Activated CD4-positive, alpha-beta T cell treated with anti-CD3 and anti-CD28 coated beads, Interleukin-2, amount 10 ng/mL, durations not matched to agents 7 days and 5 days (primary cell): ENCODE results near the gene SLC39A9. TPM values are rescaled to one million over a fixed set of nuclear protein-coding genes. Genes with fewer than 3 reads are reported as not detected.
"Not testable (repeated sequence)": the region's sequence is repeated elsewhere in the genome, so short reads cannot be mapped to it uniquely, and the experiment has no call there.

Experiments used
- CTCF ChIA-PET: fragments of 350-600 bp; sonication (Branson Sonifier 250); formaldehyde crosslinking; loops from one replicate; lab custom pipeline; 2021; ENCODE audit warnings: antibody characterized with exemption; lab: Charles Lee
- POLR2A ChIA-PET: fragments of 350-600 bp; sonication (Branson Sonifier 250); formaldehyde crosslinking; loops from one replicate; lab custom pipeline; 2021; ENCODE audit warnings: antibody characterized with exemption; lab: Charles Lee
- DNase-seq: peaks from one replicate; pipeline ENCODE4 v3.0.0-alpha.2; 2020
- H3K27ac Mint-ChIP-seq: one replicate; pipeline ENCODE4 v1.8.0; 2021; ENCODE audit warnings: mild to moderate bottlenecking, moderate library complexity, mixed read lengths
- H3K27me3 Mint-ChIP-seq: one replicate; pipeline ENCODE4 v1.8.0; 2021; ENCODE audit warnings: mixed read lengths
- H3K36me3 Mint-ChIP-seq: one replicate; pipeline ENCODE4 v1.8.0; 2021; ENCODE audit warnings: low read depth, mixed read lengths
- H3K4me1 Mint-ChIP-seq: one replicate; pipeline ENCODE4 v1.8.0; 2021; ENCODE audit warnings: mixed read lengths
- H3K4me3 Mint-ChIP-seq: one replicate; pipeline ENCODE4 v1.8.0; 2021; ENCODE audit warnings: mild to moderate bottlenecking, moderate library complexity, mixed read lengths
- H3K9me3 Mint-ChIP-seq: one replicate; pipeline ENCODE4 v1.8.0; 2021; ENCODE audit warnings: mixed read lengths
- total RNA-seq, 2 experiments: library from RNA; stranded (reverse); gene quantifications; one replicate each; pipeline ENCODE4 v1.2.3, GENCODE V29; 2021

SLC39A9 gene
- total RNA-seq, 2 experiments from 2014 or later, result 43.7 to 50.4 TPM

DNA sequence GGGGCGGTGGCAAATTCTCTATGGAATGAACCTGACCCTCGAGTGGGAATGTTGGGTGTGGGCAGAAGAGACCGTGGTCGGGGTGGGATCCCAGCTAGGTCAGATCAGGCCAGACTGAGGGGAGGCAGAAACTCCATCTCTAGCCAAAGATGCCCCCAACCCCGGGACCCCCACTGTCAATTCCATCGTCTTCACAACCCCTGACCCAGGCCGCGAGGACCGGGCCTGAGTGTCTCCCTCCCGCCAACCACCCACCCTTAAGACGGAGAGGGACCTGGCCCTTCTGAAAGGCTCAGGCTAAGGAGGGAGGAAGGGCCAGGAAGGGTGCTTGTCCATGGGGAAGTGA is 86.8 kb downstream of the SLC39A9 start:
- Mint-ChIP-seq H3K4me1 (no peaks in the 10 kb centered on the region), H3K9me3 (no peaks in the 10 kb centered on the region), H3K27me3 (peaks cover 52% of the 10 kb centered on the region), H3K27ac (no peak overlapping the region), H3K36me3 (no peaks in the 10 kb centered on the region), H3K4me3 (no peak overlapping the region)
- no peak for DNase-seq
- POLR2A ChIA-PET, result no interaction called here
- CTCF ChIA-PET, result no interaction called here

DNA sequence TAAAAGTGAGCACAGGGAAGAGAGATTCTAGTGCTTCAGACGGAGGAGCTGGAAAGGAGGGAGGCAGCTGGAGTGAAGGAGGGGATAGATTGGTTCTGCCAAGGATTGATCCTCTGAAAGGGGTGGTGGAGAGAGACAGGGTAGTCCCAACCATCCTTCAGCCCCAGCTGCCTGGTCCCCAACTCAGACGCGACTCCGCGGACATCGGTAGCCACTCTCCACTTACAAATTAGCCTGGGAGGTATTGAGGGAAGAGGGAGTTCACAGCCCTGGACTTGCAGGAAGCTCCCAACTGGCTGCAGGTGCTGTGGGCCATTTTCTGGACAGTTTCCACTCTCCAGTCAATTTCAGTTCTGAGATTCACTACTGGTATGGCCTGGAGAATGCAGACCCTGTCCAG is 87.2 kb downstream of the SLC39A9 start:
- CTCF ChIA-PET, result no interaction called here
- Mint-ChIP-seq H3K4me1 (no peaks in the 10 kb centered on the region), H3K27ac (no peak overlapping the region), H3K9me3 (no peaks in the 10 kb centered on the region), H3K4me3 (no peak overlapping the region), H3K27me3 (peaks cover 56% of the 10 kb centered on the region), H3K36me3 (no peaks in the 10 kb centered on the region)
- POLR2A ChIA-PET, result interaction anchor here (0.6 kb wide), 1 partner anchor 153 kb away, joined by 3 read pairs; no protein-coding TSS in a partner anchor
- no peak for DNase-seq

DNA sequence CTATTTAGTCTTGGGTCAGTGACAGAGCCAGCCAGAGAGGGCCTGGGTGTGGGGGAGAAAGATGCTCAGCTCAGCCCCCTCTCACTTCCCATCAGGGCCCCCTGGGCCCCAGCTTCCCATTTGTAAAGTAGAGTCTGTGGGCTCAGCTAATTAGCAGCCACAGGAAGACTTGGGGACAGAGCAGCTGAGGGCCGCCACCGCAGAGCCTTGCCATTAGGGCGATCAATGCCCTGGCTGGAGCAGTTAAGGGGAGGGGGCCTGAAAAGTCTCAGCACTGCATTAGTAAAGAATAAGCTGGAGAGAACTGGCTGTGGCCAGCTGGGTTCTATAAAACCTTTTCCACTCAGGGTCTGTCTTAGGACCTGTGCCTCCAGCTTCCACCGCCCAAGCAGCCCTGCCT is 88.7 kb downstream of the SLC39A9 start:
- no peak for DNase-seq
- Mint-ChIP-seq H3K4me3 (no peak overlapping the region), H3K4me1 (no peaks in the 10 kb centered on the region), H3K27me3 (peaks cover 58% of the 10 kb centered on the region), H3K9me3 (no peaks in the 10 kb centered on the region), H3K27ac (no peak overlapping the region), H3K36me3 (no peaks in the 10 kb centered on the region)
- ChIA-PET CTCF (interaction anchor here (1.3 kb wide), 1 partner anchor 59 kb away, joined by 3 read pairs; no protein-coding TSS in a partner anchor), POLR2A (no interaction called here)

DNA sequence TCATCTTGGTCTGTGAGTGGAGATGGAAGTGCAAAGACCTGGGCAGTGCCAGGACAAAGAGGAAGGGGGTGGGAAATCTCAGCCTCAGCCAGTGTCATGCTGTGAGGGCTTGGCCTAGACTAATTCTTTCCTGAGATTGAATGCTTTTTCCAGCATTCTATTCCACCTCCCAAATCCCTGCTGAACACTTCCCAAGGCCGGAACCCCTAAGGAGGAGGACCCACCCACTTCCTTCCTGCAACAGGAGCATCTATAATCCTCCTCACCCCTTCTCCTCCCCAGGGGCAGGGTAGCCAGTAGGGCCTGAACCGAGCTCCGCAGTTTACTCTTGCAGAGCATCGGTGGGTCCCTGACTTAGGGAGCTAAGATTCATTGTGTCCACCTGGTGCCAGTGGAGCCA is 89.3 kb downstream of the SLC39A9 start:
- no peak for DNase-seq
- no peaks in the 10 kb centered on the region for H3K36me3 Mint-ChIP-seq
- ChIA-PET POLR2A (no interaction called here), CTCF (no interaction called here)
- H3K4me3 Mint-ChIP-seq, result no peak overlapping the region
- H3K4me1 Mint-ChIP-seq, result no peaks in the 10 kb centered on the region
- no peaks in the 10 kb centered on the region for H3K9me3 Mint-ChIP-seq
- H3K27me3 Mint-ChIP-seq, result peaks cover 53% of the 10 kb centered on the region
- H3K27ac Mint-ChIP-seq, result no peak overlapping the region

GRCh38 chr14:69489495-69489894 is 91.0 kb downstream of the SLC39A9 start:
- no peak overlapping the region for H3K27ac Mint-ChIP-seq
- no peaks in the 10 kb centered on the region for H3K4me1 Mint-ChIP-seq
- no peak overlapping the region for H3K4me3 Mint-ChIP-seq
- H3K9me3 Mint-ChIP-seq, result no peaks in the 10 kb centered on the region
- POLR2A ChIA-PET, result no interaction called here
- CTCF ChIA-PET, result interaction anchor here (0.6 to 0.9 kb wide), 3 partner anchors 39 to 496 kb away, joined by 3 to 4 read pairs (median 3); no protein-coding TSS in a partner anchor
- no peak for DNase-seq
- no peaks in the 10 kb centered on the region for H3K36me3 Mint-ChIP-seq
- peaks cover 46% of the 10 kb centered on the region for H3K27me3 Mint-ChIP-seq

DNA sequence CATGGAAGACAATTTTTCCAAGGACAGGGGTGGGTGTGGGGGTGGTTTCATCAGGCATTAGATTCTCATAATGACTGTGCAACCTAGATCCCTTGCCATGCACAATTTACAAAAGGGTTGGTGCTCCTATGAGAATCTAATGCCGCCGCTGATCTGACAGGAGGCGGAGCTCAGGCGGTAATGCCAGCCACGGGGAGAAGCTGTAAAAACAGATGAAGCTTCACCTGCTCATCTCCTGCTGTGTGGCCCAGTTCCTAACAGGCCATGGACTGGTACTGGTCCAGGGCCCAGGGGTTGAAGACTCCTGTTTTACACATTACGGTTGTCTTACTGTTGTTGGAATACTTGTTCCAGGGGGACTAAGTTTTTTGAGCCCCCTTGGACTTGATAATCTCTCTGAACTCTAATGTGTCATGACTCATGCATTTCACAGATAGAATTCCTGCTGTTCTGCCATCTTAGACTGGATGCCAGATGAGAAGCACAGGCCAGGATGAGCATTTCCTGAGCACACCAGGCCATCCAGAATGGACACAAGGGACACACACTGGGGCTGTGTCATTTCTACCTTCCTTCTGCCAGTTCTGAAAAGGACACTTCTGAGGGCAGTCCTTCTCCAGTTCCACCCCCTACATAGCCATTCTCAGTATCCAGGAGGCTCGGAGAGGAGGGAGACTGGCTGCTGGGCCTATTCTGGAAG is 91.9 kb downstream of the SLC39A9 start:
- Mint-ChIP-seq H3K27ac (no peak overlapping the region), H3K9me3 (no peaks in the 10 kb centered on the region), H3K36me3 (no peaks in the 10 kb centered on the region), H3K27me3 (peaks cover 43% of the 10 kb centered on the region), H3K4me3 (no peak overlapping the region), H3K4me1 (no peaks in the 10 kb centered on the region)
- ChIA-PET CTCF (no interaction called here), POLR2A (no interaction called here)
- no peak for DNase-seq

GRCh38 chr14:69491193-69491592 is 92.7 kb downstream of the SLC39A9 start:
- POLR2A ChIA-PET, result no interaction called here
- Mint-ChIP-seq H3K27me3 (peaks cover 35% of the 10 kb centered on the region), H3K9me3 (no peaks in the 10 kb centered on the region), H3K4me3 (no peak overlapping the region), H3K27ac (no peak overlapping the region), H3K36me3 (no peaks in the 10 kb centered on the region), H3K4me1 (no peaks in the 10 kb centered on the region)
- no peak for DNase-seq
- CTCF ChIA-PET, result no interaction called here

DNA sequence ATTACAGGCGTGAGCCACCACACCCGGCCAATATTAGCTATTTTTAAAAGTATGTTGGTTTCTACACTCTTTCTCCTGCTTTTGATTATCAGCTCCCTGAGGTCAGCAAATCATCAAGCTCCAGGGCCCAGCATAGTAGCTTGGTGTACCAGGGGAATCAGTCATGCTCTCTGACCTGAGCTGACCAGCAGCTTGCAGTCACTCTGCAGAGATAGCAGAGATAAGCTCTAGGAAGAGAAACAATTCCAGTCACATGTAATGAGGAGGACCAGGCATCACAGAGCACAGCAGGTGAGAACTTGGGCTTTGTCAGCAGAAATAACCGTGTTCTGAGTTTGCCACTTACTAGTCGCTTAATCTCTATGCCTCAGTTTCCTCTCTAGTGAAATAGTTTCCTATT is 94.5 kb downstream of the SLC39A9 start:
- Mint-ChIP-seq H3K4me1 (no peaks in the 10 kb centered on the region), H3K9me3 (no peaks in the 10 kb centered on the region), H3K27ac (no peak overlapping the region), H3K4me3 (no peak overlapping the region), H3K36me3 (no peaks in the 10 kb centered on the region), H3K27me3 (peaks cover 19% of the 10 kb centered on the region)
- ChIA-PET CTCF (interaction anchor here (0.9 kb wide), 1 partner anchor 10 kb away, joined by 3 read pairs; no protein-coding TSS in a partner anchor), POLR2A (no interaction called here)
- DNase-seq, result no peak

DNA sequence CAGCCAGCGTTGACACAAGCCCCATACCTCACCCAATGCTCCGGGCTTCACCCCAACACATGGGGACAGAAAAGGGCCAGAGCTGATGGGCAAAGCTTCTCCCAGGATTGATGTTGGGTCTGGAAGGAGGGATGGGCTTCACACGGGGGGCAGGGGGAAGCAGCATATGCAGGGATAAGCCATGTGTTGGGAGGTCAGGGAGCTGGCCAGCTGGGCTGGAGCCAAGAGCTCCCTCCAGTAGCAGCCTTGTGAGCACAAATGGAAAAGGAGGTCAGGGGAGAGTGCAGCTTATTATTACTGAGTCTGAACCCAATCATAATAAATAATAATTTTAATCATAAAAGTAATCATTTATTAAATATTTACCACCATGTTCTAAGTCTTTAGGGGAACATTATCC is 95.3 kb downstream of the SLC39A9 start:
- Mint-ChIP-seq H3K4me1 (no peaks in the 10 kb centered on the region), H3K4me3 (no peak overlapping the region), H3K36me3 (no peaks in the 10 kb centered on the region), H3K9me3 (no peaks in the 10 kb centered on the region), H3K27me3 (peaks cover 18% of the 10 kb centered on the region), H3K27ac (no peak overlapping the region)
- no peak for DNase-seq
- ChIA-PET POLR2A (no interaction called here), CTCF (interaction anchor here (0.7 kb wide), 1 partner anchor 1380 kb away, joined by 3 read pairs; no protein-coding TSS in a partner anchor)

DNA sequence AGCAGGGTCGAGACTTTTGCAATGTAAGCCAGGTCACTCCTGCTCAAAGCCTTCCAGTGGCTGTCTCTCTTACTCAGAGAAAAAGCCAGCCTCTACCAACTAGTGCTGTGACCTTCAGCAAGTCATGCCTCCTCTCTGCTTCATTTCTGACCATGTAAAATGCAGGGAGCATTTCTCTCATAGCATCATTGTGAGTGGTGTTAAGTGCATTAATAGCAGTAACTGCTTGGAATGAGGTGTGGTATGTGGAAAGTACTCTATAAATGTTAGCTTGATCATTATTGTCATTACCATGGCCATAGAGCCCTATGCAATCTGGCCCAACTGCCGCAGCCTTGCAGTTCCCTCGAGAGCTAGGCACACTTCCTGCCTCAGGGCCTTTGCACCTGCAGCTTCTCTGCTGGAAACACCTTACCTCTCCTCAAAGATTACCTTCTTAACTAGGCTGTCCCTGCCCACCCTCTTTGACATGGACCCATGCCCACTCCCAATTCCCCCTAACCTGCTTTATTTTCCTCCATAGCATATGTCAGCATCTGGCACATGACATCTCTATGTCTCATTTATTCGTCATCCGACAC is 96.9 kb downstream of the SLC39A9 start:
- ChIA-PET POLR2A (no interaction called here), CTCF (no interaction called here)
- no peaks in the 10 kb centered on the region for H3K9me3 Mint-ChIP-seq
- no peak overlapping the region for H3K27ac Mint-ChIP-seq
- H3K4me3 Mint-ChIP-seq, result no peak overlapping the region
- peaks cover 16% of the 10 kb centered on the region for H3K27me3 Mint-ChIP-seq
- H3K36me3 Mint-ChIP-seq, result no peaks in the 10 kb centered on the region
- no peaks in the 10 kb centered on the region for H3K4me1 Mint-ChIP-seq
- no peak for DNase-seq

- H3K9me3 Mint-ChIP-seq, H3K4me1 Mint-ChIP-seq, POLR2A ChIA-PET, H3K4me3 Mint-ChIP-seq, H3K27ac Mint-ChIP-seq, H3K36me3 Mint-ChIP-seq, H3K27me3 Mint-ChIP-seq, DNase-seq: not testable (repeated sequence)
- CTCF ChIA-PET, result interaction anchor here (0.6 kb wide), 1 partner anchor 113 kb away, joined by 3 read pairs; no protein-coding TSS in a partner anchor
Observed at GRCh38 chr14:69497866-69498265, 99.4 kb downstream of the SLC39A9 start.

DNA sequence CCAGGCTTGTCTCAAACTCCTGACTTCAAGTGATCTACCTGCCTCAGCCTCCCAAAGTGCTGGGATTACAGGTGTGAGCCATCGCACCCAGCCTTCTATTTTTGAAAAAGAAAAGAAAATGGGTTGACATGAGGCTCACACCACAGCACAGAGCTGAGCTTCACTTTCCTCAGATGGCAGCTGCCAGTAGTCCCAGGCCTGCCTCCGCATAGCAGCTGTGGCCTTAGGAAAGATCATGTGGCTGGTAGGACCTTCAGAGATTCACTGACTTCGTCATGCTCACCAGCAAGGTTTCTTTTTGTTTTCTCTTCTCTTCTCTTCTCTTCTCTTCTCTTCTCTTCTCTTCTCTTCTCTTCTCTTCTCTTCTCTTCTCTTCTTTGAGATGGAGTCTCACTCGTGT is 99.8 kb downstream of the SLC39A9 start:
- H3K4me3 Mint-ChIP-seq, DNase-seq, H3K27ac Mint-ChIP-seq, H3K9me3 Mint-ChIP-seq, H3K36me3 Mint-ChIP-seq, POLR2A ChIA-PET, H3K27me3 Mint-ChIP-seq, H3K4me1 Mint-ChIP-seq: not testable (repeated sequence)
- CTCF ChIA-PET, result interaction anchor here (0.6 kb wide), 1 partner anchor 113 kb away, joined by 3 read pairs; no protein-coding TSS in a partner anchor

DNA sequence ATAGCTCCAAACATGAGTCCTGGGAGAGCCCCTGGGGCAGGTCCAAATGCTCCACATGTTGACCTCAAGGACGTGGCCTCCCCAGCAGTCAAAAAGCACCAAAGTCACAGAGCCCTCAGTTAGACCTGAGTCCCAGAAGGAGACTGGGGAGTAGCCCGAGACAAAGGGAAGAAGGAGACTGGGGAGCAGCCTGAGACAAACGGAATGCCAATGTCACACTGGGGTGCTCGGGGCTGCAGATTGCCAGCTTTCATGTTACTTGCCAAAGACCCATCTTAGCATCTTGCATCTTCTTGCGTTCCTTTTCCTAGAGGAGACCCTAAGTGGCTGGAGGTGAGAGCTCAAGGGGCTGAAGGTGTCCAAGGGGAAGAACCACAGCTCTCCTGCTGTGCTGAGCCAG is 100.9 kb downstream of the SLC39A9 start:
- no peaks in the 10 kb centered on the region for H3K4me1 Mint-ChIP-seq
- DNase-seq, result no peak
- H3K36me3 Mint-ChIP-seq, result no peaks in the 10 kb centered on the region
- no peak overlapping the region for H3K27ac Mint-ChIP-seq
- POLR2A ChIA-PET, result no interaction called here
- H3K9me3 Mint-ChIP-seq, result no peaks in the 10 kb centered on the region
- CTCF ChIA-PET, result interaction anchor here (1.1 kb wide), 1 partner anchor 40 kb away, joined by 3 read pairs; no protein-coding TSS in a partner anchor
- H3K27me3 Mint-ChIP-seq, result no peaks in the 10 kb centered on the region
- no peak overlapping the region for H3K4me3 Mint-ChIP-seq
